Lower lobe of right lung (tissue), 2 donors: Measurements from ENCODE around the gene SOX10. TPM values are rescaled to one million over a fixed set of nuclear protein-coding genes. Genes with fewer than 3 reads are reported as not detected.

Experiments
- ATAC-seq, 2 donors: fragments of 200-7000 bp; cut with Tn5 transposase; one replicate each; pipeline ENCODE4 v1.9.1; 2020 to 2022; ENCODE audit warnings: mild to moderate bottlenecking in 2 of 2, moderate library complexity in 2 of 2
- DNase-seq: peaks from one replicate; pipeline ENCODE4 v3.0.0-alpha.2; 2020
- H3K27ac ChIP-seq: fragments of 200-600 bp; one replicate; pipeline ENCODE4 v1.8.0; 2022
- H3K27me3 ChIP-seq: fragments of 200-600 bp; one replicate; pipeline ENCODE4 v1.8.0; 2022; ENCODE audit warnings: low read depth
- H3K36me3 ChIP-seq: fragments of 200-600 bp; one replicate; pipeline ENCODE4 v1.8.0; 2022; ENCODE audit warnings: mild to moderate bottlenecking
- H3K4me1 ChIP-seq: fragments of 200-600 bp; one replicate; pipeline ENCODE4 v1.8.0; 2022
- H3K4me3 ChIP-seq: fragments of 200-600 bp; one replicate; pipeline ENCODE4 v1.8.0; 2022; ENCODE audit warnings: mild to moderate bottlenecking
- H3K9me3 ChIP-seq: fragments of 200-600 bp; one replicate; pipeline ENCODE4 v1.8.0; 2022
- intact Hi-C: fragments of 100-400 bp; cut with DNase I; formaldehyde crosslinking; loops from one replicate; pipeline ENCODE4 v1.11.0; 2022
- total RNA-seq: library from RNA; stranded (reverse); fragmentation: NEBNext Ultra II Directional; extraction: Animal tissue kit (Norgen Biotek cat#: 25700); gene quantifications from one replicate; pipeline ENCODE4 v1.2.1, GENCODE V29; 2021
- TF ChIP-seq, protein P1 (sequence below): fragments of 200-600 bp; IDR thresholded peaks from one replicate; pipeline ENCODE4 v1.8.0; 2022; ENCODE audit warnings: antibody characterized with exemption, mild to moderate bottlenecking
- donor health status: DM: no; HTN: yes; CAD: no; lungs with severe emphysema.

The SOX10 gene
- total RNA-seq, 1 donor from 2014 or later: not detected

DNA sequence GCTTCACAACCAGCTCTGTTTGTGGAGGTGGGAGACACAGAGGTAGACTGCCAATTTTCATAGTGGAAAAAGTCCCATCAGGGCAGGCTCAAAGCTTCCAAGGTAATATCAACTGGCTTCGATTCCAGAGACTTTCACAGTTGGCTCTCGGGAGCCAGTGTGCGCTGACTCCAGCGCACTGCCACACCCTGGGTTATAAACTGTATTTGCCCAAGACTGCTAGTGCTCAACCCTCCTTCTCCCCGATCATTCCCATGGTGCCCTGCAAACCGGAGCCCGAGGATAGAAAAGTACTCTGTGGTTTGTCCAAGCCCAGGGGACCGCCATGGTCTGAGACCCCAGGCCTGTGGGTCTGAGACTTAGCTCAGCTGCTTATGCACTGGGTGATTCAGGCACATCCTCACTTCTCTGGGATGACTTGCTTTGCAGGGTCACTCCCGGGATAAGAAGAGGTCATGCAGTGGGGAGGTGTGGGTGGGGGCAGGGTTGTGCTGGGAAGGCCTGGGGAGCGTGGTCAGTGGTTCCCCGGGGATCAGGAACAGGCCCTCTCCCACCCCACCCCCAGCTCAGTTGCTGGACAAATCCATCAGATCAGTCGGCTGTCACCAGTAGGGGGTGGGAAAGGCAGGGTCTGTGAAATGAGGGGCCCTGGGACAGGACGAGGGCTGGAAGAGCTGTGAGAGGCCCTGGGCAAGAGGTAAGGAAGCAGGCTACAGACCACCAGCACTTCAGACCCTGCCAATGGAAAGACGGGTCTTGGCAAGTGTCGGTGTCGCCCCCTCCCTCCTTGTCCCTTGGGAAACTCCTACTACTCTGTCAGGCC lies 46.2 kb upstream of the SOX10 start:
- Histone ChIP-seq H3K27me3 (no peaks in the 10 kb centered on the region), H3K36me3 (no peaks in the 10 kb centered on the region), H3K4me1 (peaks cover 24% of the 10 kb centered on the region), H3K27ac (no peak overlapping the region), H3K9me3 (no peaks in the 10 kb centered on the region), H3K4me3 (no peak overlapping the region)
- intact Hi-C loops: no loop called here
- DNase-seq (no peak), ATAC-seq (no peak)
- TF ChIP-seq, protein P1, sequence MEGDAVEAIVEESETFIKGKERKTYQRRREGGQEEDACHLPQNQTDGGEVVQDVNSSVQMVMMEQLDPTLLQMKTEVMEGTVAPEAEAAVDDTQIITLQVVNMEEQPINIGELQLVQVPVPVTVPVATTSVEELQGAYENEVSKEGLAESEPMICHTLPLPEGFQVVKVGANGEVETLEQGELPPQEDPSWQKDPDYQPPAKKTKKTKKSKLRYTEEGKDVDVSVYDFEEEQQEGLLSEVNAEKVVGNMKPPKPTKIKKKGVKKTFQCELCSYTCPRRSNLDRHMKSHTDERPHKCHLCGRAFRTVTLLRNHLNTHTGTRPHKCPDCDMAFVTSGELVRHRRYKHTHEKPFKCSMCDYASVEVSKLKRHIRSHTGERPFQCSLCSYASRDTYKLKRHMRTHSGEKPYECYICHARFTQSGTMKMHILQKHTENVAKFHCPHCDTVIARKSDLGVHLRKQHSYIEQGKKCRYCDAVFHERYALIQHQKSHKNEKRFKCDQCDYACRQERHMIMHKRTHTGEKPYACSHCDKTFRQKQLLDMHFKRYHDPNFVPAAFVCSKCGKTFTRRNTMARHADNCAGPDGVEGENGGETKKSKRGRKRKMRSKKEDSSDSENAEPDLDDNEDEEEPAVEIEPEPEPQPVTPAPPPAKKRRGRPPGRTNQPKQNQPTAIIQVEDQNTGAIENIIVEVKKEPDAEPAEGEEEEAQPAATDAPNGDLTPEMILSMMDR: no peak

- H3K9me3 ChIP-seq: no peaks in the 10 kb centered on the region
- intact Hi-C loops: no loop called here
- TF ChIP-seq, protein P1: no peak
- H3K36me3 ChIP-seq: no peaks in the 10 kb centered on the region
- no peaks in the 10 kb centered on the region for H3K27me3 ChIP-seq
- ATAC-seq (no peak), DNase-seq (no peak)
- H3K27ac ChIP-seq: no peak overlapping the region
- H3K4me3 ChIP-seq: no peak overlapping the region
- H3K4me1 ChIP-seq: peaks cover 23% of the 10 kb centered on the region
These were observed 45.5 kb upstream of the SOX10 start for GRCh38 chr22:38029901-38030300.

- Histone ChIP-seq H3K4me3 (no peak overlapping the region), H3K27me3 (no peaks in the 10 kb centered on the region), H3K27ac (no peak overlapping the region), H3K9me3 (no peaks in the 10 kb centered on the region), H3K36me3 (no peaks in the 10 kb centered on the region), H3K4me1 (peaks cover 18% of the 10 kb centered on the region)
- DNase-seq (no peak), ATAC-seq (no peak)
- TF ChIP-seq, protein P1: no peak
- intact Hi-C loops: no loop called here
These were observed 45.0 kb upstream of the SOX10 start for GRCh38 chr22:38029370-38029769.

GRCh38 chr22:38028344-38029130 lies 44.2 kb upstream of the SOX10 start:
- Histone ChIP-seq H3K4me1 (peaks cover 10% of the 10 kb centered on the region), H3K4me3 (no peak overlapping the region), H3K36me3 (no peaks in the 10 kb centered on the region), H3K9me3 (no peaks in the 10 kb centered on the region), H3K27me3 (no peaks in the 10 kb centered on the region), H3K27ac (no peak overlapping the region)
- peak in 1 of 2 donors; percentile 24 for ATAC-seq
- intact Hi-C loops: no loop called here
- TF ChIP-seq, protein P1: no peak
- peak; percentile 23 for DNase-seq

GRCh38 chr22:38027487-38027886 lies 43.1 kb upstream of the SOX10 start:
- Histone ChIP-seq H3K4me3 (no peak overlapping the region), H3K9me3 (no peaks in the 10 kb centered on the region), H3K27me3 (no peaks in the 10 kb centered on the region), H3K4me1 (no peaks in the 10 kb centered on the region), H3K36me3 (no peaks in the 10 kb centered on the region), H3K27ac (no peak overlapping the region)
- intact Hi-C loops: no loop called here
- TF ChIP-seq, protein P1: no peak
- DNase-seq (no peak), ATAC-seq (no peak)
